ENCODE results near the gene RNF148.
"Not testable (repeated sequence)": the region's sequence is repeated elsewhere in the genome, so short reads cannot be mapped to it uniquely, and the experiment has no call there.

- TF ChIP-seq POLR2AphosphoS5, CTCF, EP300 (IDR thresholded peaks at IDR 0.05): not testable (repeated sequence)
These were observed 21.5 kb downstream of the RNF148 start for GRCh38 chr7:122681186-122681585.
